K562 (cell line): ENCODE results near the gene CPED1.
A peak's percentile ranks its signal among the peaks of the same experiment; 100 is the strongest.

Experiments
- CEBPG ChIP-seq, 3 experiments: fragments of 200-800 bp in 1 of 3; sonication (Bioruptor generic) in 1 of 3; sonication (generic) in 1 of 3; formaldehyde crosslinking in 1 of 3; IDR thresholded peaks in 2 of 3; conservative IDR thresholded peaks in 1 of 3; 2 replicates each; pipeline versions ENCODE4 v1.6.1 to v1.8.0; 2016 to 2022; ENCODE audit warnings: missing compliant biosample characterization in 2 of 3, missing genetic modification characterization in 2 of 3, mild to moderate bottlenecking in 1 of 3, missing genetic modification reagents in 1 of 3
- FOS ChIP-seq: IDR thresholded peaks from 3 replicates; pipeline ENCODE4 v1.6.1; 2011; ENCODE audit not compliant: insufficient read length; ENCODE audit errors: extremely low read depth
- FOXA1 ChIP-seq: fragments of 450-650 bp; IDR thresholded peaks from 2 replicates; pipeline ENCODE4 v1.6.1; 2016; ENCODE audit warnings: mild to moderate bottlenecking, borderline replicate concordance
- MAZ ChIP-seq, 2 experiments: fragments of 450-650 bp in 1 of 2; sonication (generic) in 1 of 2; formaldehyde crosslinking; IDR thresholded peaks in 1 of 2; conservative IDR thresholded peaks in 1 of 2; 2 replicates each; pipeline versions ENCODE4 v1.4.0 to v1.5.0; 2020; ENCODE audit warnings: mild to moderate bottlenecking in 1 of 2, missing genetic modification reagents in 1 of 2
- MED1 ChIP-seq: sonication (generic); formaldehyde crosslinking; IDR thresholded peaks from 2 replicates; pipeline ENCODE4 v1.8.1; 2023; ENCODE audit warnings: missing genetic modification reagents, borderline replicate concordance
- NCOA4 ChIP-seq: fragments of 450-650 bp; IDR thresholded peaks from 2 replicates; pipeline ENCODE4 v1.6.1; 2018; ENCODE audit warnings: mild to moderate bottlenecking; ENCODE audit not compliant: partially characterized antibody
- NR2F6 ChIP-seq: fragments of 450-650 bp; formaldehyde crosslinking; IDR thresholded peaks from 2 replicates; pipeline ENCODE4 v1.4.0; 2020; ENCODE audit warnings: mild to moderate bottlenecking
- POLR2A ChIP-seq: fragments of 450-650 bp; conservative IDR thresholded peaks from 2 replicates; pipeline ENCODE4 v1.6.1; 2016
- SRF ChIP-seq, 2 experiments: fragments of 250-450, 450-650 bp in 1 of 2; sonication (Bioruptor Pico) in 1 of 2; sonication (generic) in 1 of 2; formaldehyde crosslinking; IDR thresholded peaks; 2 replicates each; pipeline versions ENCODE4 v1.5.0 to v1.5.1; 2020 to 2022; ENCODE audit warnings: mild to moderate bottlenecking in 1 of 2, missing genetic modification reagents in 1 of 2
- ZNF311 ChIP-seq: fragments of 250-450 bp; sonication (Bioruptor Pico); IDR thresholded peaks from 2 replicates; pipeline ENCODE4 v1.4.0; 2020; ENCODE audit warnings: mild to moderate bottlenecking, moderate library complexity
- TF ChIP-seq, protein P1 (sequence below): sonication (generic); formaldehyde crosslinking; IDR thresholded peaks from 2 replicates; pipeline ENCODE4 v1.8.0; 2022; ENCODE audit warnings: mild to moderate bottlenecking, missing genetic modification reagents, borderline replicate concordance

- TF ChIP-seq FOS (no peak), MED1 (CRISPR knock-in tag) (no peak), MAZ (CRISPR knock-in tag; conservative IDR thresholded peaks at IDR 0.05 in 1 of 2, IDR thresholded peaks at IDR 0.05 in 1 of 2) (no peak), CEBPG (CRISPR knock-in tag; IDR thresholded peaks at IDR 0.05) (no peak), CEBPG (tag; conservative IDR thresholded peaks at IDR 0.05 in 1 of 2, IDR thresholded peaks at IDR 0.05 in 1 of 2) (peak in 1 of 2 experiments; percentile 43; a peak in 1 of 4 replicates), NR2F6 (CRISPR knock-in tag) (no peak), ZNF311 (CRISPR knock-in tag) (no peak), FOXA1 (no peak), SRF (CRISPR knock-in tag; IDR thresholded peaks at IDR 0.05) (no peak), NCOA4 (no peak), POLR2A (no peak)
- TF ChIP-seq, protein P1, sequence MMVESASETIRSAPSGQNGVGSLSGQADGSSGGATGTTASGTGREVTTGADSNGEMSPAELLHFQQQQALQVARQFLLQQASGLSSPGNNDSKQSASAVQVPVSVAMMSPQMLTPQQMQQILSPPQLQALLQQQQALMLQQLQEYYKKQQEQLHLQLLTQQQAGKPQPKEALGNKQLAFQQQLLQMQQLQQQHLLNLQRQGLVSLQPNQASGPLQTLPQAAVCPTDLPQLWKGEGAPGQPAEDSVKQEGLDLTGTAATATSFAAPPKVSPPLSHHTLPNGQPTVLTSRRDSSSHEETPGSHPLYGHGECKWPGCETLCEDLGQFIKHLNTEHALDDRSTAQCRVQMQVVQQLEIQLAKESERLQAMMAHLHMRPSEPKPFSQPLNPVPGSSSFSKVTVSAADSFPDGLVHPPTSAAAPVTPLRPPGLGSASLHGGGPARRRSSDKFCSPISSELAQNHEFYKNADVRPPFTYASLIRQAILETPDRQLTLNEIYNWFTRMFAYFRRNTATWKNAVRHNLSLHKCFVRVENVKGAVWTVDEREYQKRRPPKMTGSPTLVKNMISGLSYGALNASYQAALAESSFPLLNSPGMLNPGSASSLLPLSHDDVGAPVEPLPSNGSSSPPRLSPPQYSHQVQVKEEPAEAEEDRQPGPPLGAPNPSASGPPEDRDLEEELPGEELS (CRISPR knock-in tag): no peak
Measured at GRCh38 chr7:121276313-121276712, 287.8 kb downstream of the CPED1 start.
